Renal cortex interstitium (tissue), 15 donors: ENCODE data around the gene RABL3. TPM values are rescaled to one million over a fixed set of nuclear protein-coding genes. Genes with fewer than 3 reads are reported as not detected.
"Not testable (repeated sequence)": the region's sequence is repeated elsewhere in the genome, so short reads cannot be mapped to it uniquely, and the experiment has no call there.

ENCODE experiments used
- DNase-seq, 11 donors: peaks; one replicate each; pipeline ENCODE4 v3.0.0-alpha.2; 2013; ENCODE audit warnings: low read depth in 9 of 11, low spot score in 4 of 11; ENCODE audit errors: extremely low read depth in 1 of 11
- long read RNA-seq, 16 experiments: transcript quantifications; one replicate each; lab custom pipeline, GENCODE V29; 2026
- polyA plus RNA-seq, 3 donors: library from polyadenylated mRNA; unstranded; fragments of 120-200 nt; gene quantifications; one replicate each; pipeline ENCODE4 v1.2.1, GENCODE V29; 2013; ENCODE audit not compliant: insufficient read length in 3 of 3

Gene RABL3
- 10 to 100 TPM; 26.5 to 33.0 (median 28.9) TPM for polyA plus RNA-seq
- long read RNA-seq, donor 1, transcript RABL3-201 (8 exons, 3,883 nt) = major isoform, 6 of 6 reads
- long read RNA-seq, donor 1, partial matches to known transcripts = 0 of 6 reads
- long read RNA-seq, donor 1, other reads (novel, unspliced or antisense) = 0 of 6 reads
- long read RNA-seq, donor 2, transcript RABL3-201 (8 exons, 3,883 nt) = major isoform, 10 of 10 reads
- long read RNA-seq, donor 2, partial matches to known transcripts = 0 of 10 reads
- long read RNA-seq, donor 2, other reads (novel, unspliced or antisense) = 0 of 10 reads
- long read RNA-seq, donor 3, transcript RABL3-201 (8 exons, 3,883 nt) = major isoform, 9 of 10 reads
- long read RNA-seq, donor 3, partial matches to known transcripts = 0 of 10 reads
- long read RNA-seq, donor 3, other reads (novel, unspliced or antisense) = 0 of 10 reads
- long read RNA-seq, donor 4, transcript RABL3-201 (8 exons, 3,883 nt) = major isoform, 7 of 7 reads
- long read RNA-seq, donor 4, partial matches to known transcripts = 0 of 7 reads
- long read RNA-seq, donor 4, other reads (novel, unspliced or antisense) = 0 of 7 reads
- long read RNA-seq, donor 5 = 0 reads
- long read RNA-seq, donor 6, transcript RABL3-201 (8 exons, 3,883 nt) = major isoform, 8 of 8 reads
- long read RNA-seq, donor 6, partial matches to known transcripts = 0 of 8 reads
- long read RNA-seq, donor 6, other reads (novel, unspliced or antisense) = 0 of 8 reads
- long read RNA-seq, donor 7, transcript RABL3-201 (8 exons, 3,883 nt) = major isoform, 8 of 9 reads
- long read RNA-seq, donor 7, partial matches to known transcripts = 0 of 9 reads
- long read RNA-seq, donor 7, other reads (novel, unspliced or antisense) = 0 of 9 reads
- long read RNA-seq, donor 8, partial matches to known transcripts = 19 of 23 reads
- long read RNA-seq, donor 8, other reads (novel, unspliced or antisense) = 0 of 23 reads
- long read RNA-seq, donor 9, transcript RABL3-201 (8 exons, 3,883 nt) = major isoform, 12 of 12 reads
- long read RNA-seq, donor 9, partial matches to known transcripts = 0 of 12 reads
- long read RNA-seq, donor 9, other reads (novel, unspliced or antisense) = 0 of 12 reads
- long read RNA-seq, donor 10, transcript RABL3-201 (8 exons, 3,883 nt) = major isoform, 7 of 8 reads
- long read RNA-seq, donor 10, partial matches to known transcripts = 0 of 8 reads
- long read RNA-seq, donor 10, other reads (novel, unspliced or antisense) = 0 of 8 reads
- long read RNA-seq, donor 11, partial matches to known transcripts = 0 of 2 reads
- long read RNA-seq, donor 11, other reads (novel, unspliced or antisense) = 0 of 2 reads
- long read RNA-seq, donor 12, transcript RABL3-201 (8 exons, 3,883 nt) = major isoform, 5 of 6 reads
- long read RNA-seq, donor 12, partial matches to known transcripts = 0 of 6 reads
- long read RNA-seq, donor 12, other reads (novel, unspliced or antisense) = 0 of 6 reads
- long read RNA-seq, donor 13, transcript RABL3-201 (8 exons, 3,883 nt) = major isoform, 10 of 12 reads
- long read RNA-seq, donor 13, partial matches to known transcripts = 0 of 12 reads
- long read RNA-seq, donor 13, other reads (novel, unspliced or antisense) = 0 of 12 reads
- long read RNA-seq, donor 14, transcript RABL3-201 (8 exons, 3,883 nt) = major isoform, 6 of 6 reads
- long read RNA-seq, donor 14, partial matches to known transcripts = 0 of 6 reads
- long read RNA-seq, donor 14, other reads (novel, unspliced or antisense) = 0 of 6 reads
- long read RNA-seq, donor 15, partial matches to known transcripts = 0 of 2 reads
- long read RNA-seq, donor 15, other reads (novel, unspliced or antisense) = 0 of 2 reads
- long read RNA-seq, donor 16, transcript RABL3-201 (8 exons, 3,883 nt) = major isoform, 11 of 17 reads
- long read RNA-seq, donor 16, partial matches to known transcripts = 6 of 17 reads
- long read RNA-seq, donor 16, other reads (novel, unspliced or antisense) = 0 of 17 reads

- DNase-seq = peak; percentile 98 to 100 (median 99)
These were observed at the start of gene RABL3, which contains the start of gene GTF2E1 for GRCh38 chr3:120742198-120742848. RABL3 (minus strand) TSS chr3:120742516; CDS start chr3:120742507, 9 bp downstream. GTF2E1 (plus strand) TSS chr3:120742744; CDS start chr3:120750553, 7,809 bp downstream.

- DNase-seq = no peak
These were observed 49.6 kb upstream of the RABL3 start for GRCh38 chr3:120791913-120792312.

- DNase-seq = no peak
These were observed 48.7 kb upstream of the RABL3 start for GRCh38 chr3:120791010-120791409.

- DNase-seq = not testable (repeated sequence)
These were observed 43.5 kb upstream of the RABL3 start for GRCh38 chr3:120785832-120786231.

GRCh38 chr3:120780977-120781376 is 38.7 kb upstream of the RABL3 start:
- DNase-seq = no peak

- DNase-seq = no peak
These were observed 36.5 kb upstream of the RABL3 start for GRCh38 chr3:120778776-120779175.

- DNase-seq = no peak
These were observed 33.1 kb upstream of the RABL3 start for GRCh38 chr3:120775411-120775810.

- DNase-seq = no peak
These were observed 31.6 kb upstream of the RABL3 start for GRCh38 chr3:120773932-120774331.

GRCh38 chr3:120772081-120772480 is 29.8 kb upstream of the RABL3 start:
- no peak for DNase-seq

GRCh38 chr3:120770891-120771290 is 28.6 kb upstream of the RABL3 start:
- no peak for DNase-seq

- DNase-seq = no peak
These were observed 27.1 kb upstream of the RABL3 start for GRCh38 chr3:120769436-120769835.

GRCh38 chr3:120767106-120767505 is 24.8 kb upstream of the RABL3 start:
- no peak for DNase-seq

GRCh38 chr3:120766576-120766975 is 24.3 kb upstream of the RABL3 start:
- DNase-seq = no peak

- DNase-seq = no peak
These were observed 23.6 kb upstream of the RABL3 start for GRCh38 chr3:120765830-120766493.

- DNase-seq = no peak
These were observed 21.9 kb upstream of the RABL3 start for GRCh38 chr3:120764206-120764605.

- DNase-seq = no peak
These were observed 21.3 kb upstream of the RABL3 start for GRCh38 chr3:120763601-120764000.

GRCh38 chr3:120762615-120763014 is 20.3 kb upstream of the RABL3 start:
- DNase-seq = no peak
